GM18873 (cell line): Measurements from ENCODE around the gene SH3RF1.
"Not testable (repeated sequence)": the region's sequence is repeated elsewhere in the genome, so short reads cannot be mapped to it uniquely, and the experiment has no call there.

Experiments
- ATAC-seq: cut with Tn5 transposase; IDR thresholded peaks from one replicate; pipeline ENCODE4 v1.9.1; 2021; ENCODE audit warnings: mild to moderate bottlenecking, moderate library complexity, moderate number of reproducible peaks; ENCODE audit not compliant: unreplicated experiment, low FRiP score

The SH3RF1 gene

GRCh38 chr4:169270810-169271691 lies at the start of gene SH3RF1:
SH3RF1 (minus strand) TSS chr4:169270956; CDS start chr4:169269212, 1,744 bp downstream.
- peak; percentile 51 for ATAC-seq

- ATAC-seq = no peak
Measured at GRCh38 chr4:169315530-169316343, 45.0 kb upstream of the SH3RF1 start.

- ATAC-seq = no peak
Measured at GRCh38 chr4:169314906-169315305, 44.1 kb upstream of the SH3RF1 start.

GRCh38 chr4:169313732-169314131 lies 43.0 kb upstream of the SH3RF1 start:
- no peak for ATAC-seq

GRCh38 chr4:169312690-169313422 lies 42.1 kb upstream of the SH3RF1 start:
- no peak for ATAC-seq

GRCh38 chr4:169311643-169312365 lies 41.0 kb upstream of the SH3RF1 start:
- no peak for ATAC-seq

- no peak for ATAC-seq
Measured at GRCh38 chr4:169309326-169309967, 38.7 kb upstream of the SH3RF1 start.

GRCh38 chr4:169307576-169307975 lies 36.8 kb upstream of the SH3RF1 start:
- ATAC-seq = no peak

- no peak for ATAC-seq
Measured at GRCh38 chr4:169305651-169306050, 34.9 kb upstream of the SH3RF1 start.

GRCh38 chr4:169305173-169305572 lies 34.4 kb upstream of the SH3RF1 start:
- ATAC-seq = no peak

GRCh38 chr4:169295822-169296221 lies 25.1 kb upstream of the SH3RF1 start:
- no peak for ATAC-seq

- peak; percentile 86 for ATAC-seq
Measured at GRCh38 chr4:169293343-169294176, 22.8 kb upstream of the SH3RF1 start.

GRCh38 chr4:169287983-169288382 lies 17.2 kb upstream of the SH3RF1 start:
- ATAC-seq = not testable (repeated sequence)

GRCh38 chr4:169286562-169287301 lies 16.0 kb upstream of the SH3RF1 start:
- no peak for ATAC-seq

- ATAC-seq = no peak
Measured at GRCh38 chr4:169283114-169283509, 12.4 kb upstream of the SH3RF1 start.

- no peak for ATAC-seq
Measured at GRCh38 chr4:169282429-169283113, 11.8 kb upstream of the SH3RF1 start.

GRCh38 chr4:169279108-169279507 lies 8.4 kb upstream of the SH3RF1 start:
- ATAC-seq = no peak
